Measurements from ENCODE around the gene ANAPC15. TPM values are rescaled to one million over a fixed set of nuclear protein-coding genes. Genes with fewer than 3 reads are reported as not detected.

Gene ANAPC15
- total and polyA plus RNA-seq, 2 donors (not counting 3 experiments of a cell fraction or from before 2014, with no cell fraction given) = 67.0 to 70.5 TPM

GRCh38 chr11:72078477-72078876 lies 34.0 kb downstream of the ANAPC15 start:
- Histone ChIP-seq H3K36me3 (ENCODE audit: control insufficient read depth in 2 of 2, extremely low read depth in 1 of 2, insufficient read depth in 2 of 2, low read length in 2 of 2) (no peaks in the 10 kb centered on the region), H3K4me1 (ENCODE audit: control insufficient read depth, extremely low read depth, insufficient read depth, low read length) (peaks cover 28% of the 10 kb centered on the region), H3K79me2 (ENCODE audit: control insufficient read depth, insufficient read depth, low read length) (peaks cover 61% of the 10 kb centered on the region), H3K27me3 (ENCODE audit: control insufficient read depth in 2 of 2, insufficient read depth in 2 of 2, low read length in 2 of 2) (no peaks in the 10 kb centered on the region), H3K9ac (replicated peaks; ENCODE audit: extremely low read depth, insufficient read depth, low read length) (peak overlapping the region; percentile 60), H4K20me1 (replicated peaks; ENCODE audit: control insufficient read depth, extremely low read depth, insufficient read depth, low read length) (no peaks in the 10 kb centered on the region), H3K4me3 (replicated peaks in 1 of 3; ENCODE audit: insufficient read depth in 1 of 3, low read depth in 1 of 3, low read length in 3 of 3) (peak overlapping the region in 1 of 3 experiments; percentile 82), H3K27ac (ENCODE audit: insufficient read depth, low read depth, low read length) (peak overlapping the region; percentile 94), H2AFZ (ENCODE audit: low read depth, low read length) (peak overlapping the region; percentile 9), H3K9me1 (replicated peaks; ENCODE audit: control insufficient read depth, extremely low read depth, insufficient read depth, low read length) (no peaks in the 10 kb centered on the region), H3K4me2 (ENCODE audit: insufficient read depth, low read length) (peak overlapping the region; percentile 96), H3K9me3 (replicated peaks; ENCODE audit: control insufficient read depth, insufficient read depth, low read length) (no peaks in the 10 kb centered on the region)
- no peak for DNase-seq (ENCODE audit: low read depth, low spot score)
- FAIRE-seq = peak; percentile 37
- TSS peak; percentile 32 for BruUV-seq (replicated peaks)
- intact Hi-C loops (cut with micrococcal nuclease) (no loop called here), dilution Hi-C loops (cut with MboI; ENCODE audit: extremely low pct_ligation_motif_present, low sequenced_read_pairs) (no loop called here)
- CTCF ChIA-PET = interaction anchor here (0.9 to 3.0 kb wide), 11 partner anchors 9 to 353 kb away, joined by 3 to 45 read pairs (median 3); no protein-coding TSS in a partner anchor
- TF ChIP-seq CTCF (IDR thresholded peaks at IDR 0.05; ENCODE audit: extremely low read depth in 1 of 2, insufficient read depth in 1 of 2, low read depth in 1 of 2, low read length in 2 of 2) (no peak), MYC (IDR thresholded peaks at IDR 0.05; ENCODE audit: low read depth, low read length) (no peak), JUN (IDR thresholded peaks at IDR 0.05; ENCODE audit: borderline replicate concordance, insufficient read depth, insufficient read length, low read depth) (no peak), POLR2AphosphoS5 (IDR thresholded peaks at IDR 0.05; ENCODE audit: insufficient read depth, low read depth, low read length) (no peak), MAX (IDR thresholded peaks at IDR 0.05; ENCODE audit: insufficient read depth, insufficient read length) (no peak), EZH2 (IDR thresholded peaks at IDR 0.05; ENCODE audit: borderline replicate concordance, low read depth, low read length, severe bottlenecking) (no peak), POLR2A (IDR thresholded peaks at IDR 0.05; ENCODE audit: low read depth, low read length) (no peak), FOS (IDR thresholded peaks at IDR 0.05; ENCODE audit: borderline replicate concordance, insufficient read depth, low read length) (no peak), GATA2 (IDR thresholded peaks at IDR 0.05; ENCODE audit: insufficient read depth, insufficient read length, low read depth, low read length) (no peak)
- POLR2A ChIA-PET = interaction anchor here (0.6 kb wide), 1 partner anchor 28 kb away, joined by 5 read pairs; no protein-coding TSS in a partner anchor

All from endothelial cell of umbilical vein (primary cell).